ENCODE results near the gene FNTB.

The FNTB gene

DNA sequence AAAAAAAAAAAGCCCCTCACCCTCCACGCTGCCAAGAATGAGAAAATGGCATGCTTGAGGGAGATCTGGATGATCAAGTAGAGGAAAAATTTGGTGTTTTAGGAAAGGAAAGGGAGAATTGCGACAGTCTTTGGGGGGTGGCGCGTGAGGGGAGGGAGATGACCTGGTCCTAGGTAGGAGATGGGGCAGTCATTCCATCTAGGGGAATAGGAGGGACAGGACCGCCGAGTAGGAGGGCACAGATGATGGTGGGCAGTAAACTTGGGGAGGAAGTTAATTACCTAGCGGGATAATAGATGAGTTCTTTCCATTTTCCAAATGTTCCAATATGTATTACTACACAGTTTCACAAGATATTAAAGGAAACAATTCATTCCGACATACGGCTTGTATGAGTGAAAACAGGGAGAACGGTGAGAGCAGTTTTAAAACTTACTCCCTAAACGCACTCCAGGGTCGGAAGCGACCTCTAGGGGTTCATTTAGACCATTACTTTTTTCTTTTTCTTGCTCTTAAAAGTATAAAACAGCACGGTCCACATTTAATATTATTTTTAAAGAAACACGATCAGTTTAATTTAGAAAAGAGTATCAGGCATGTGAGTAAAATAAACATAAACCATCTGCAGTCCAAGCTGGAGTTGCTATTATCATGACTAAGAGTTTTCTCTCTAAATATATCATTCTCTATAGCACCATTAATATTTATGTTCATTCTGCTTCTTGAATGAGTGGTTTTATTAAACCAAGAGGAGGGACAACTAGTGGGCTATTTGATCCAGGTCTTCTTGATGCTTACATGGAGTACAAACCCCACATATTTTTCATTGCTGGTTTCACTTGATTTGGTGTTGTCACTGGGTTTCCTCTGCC lies 3.0 kb upstream of the FNTB start:
- DNase-seq: peak; percentile 39 to 67

DNA sequence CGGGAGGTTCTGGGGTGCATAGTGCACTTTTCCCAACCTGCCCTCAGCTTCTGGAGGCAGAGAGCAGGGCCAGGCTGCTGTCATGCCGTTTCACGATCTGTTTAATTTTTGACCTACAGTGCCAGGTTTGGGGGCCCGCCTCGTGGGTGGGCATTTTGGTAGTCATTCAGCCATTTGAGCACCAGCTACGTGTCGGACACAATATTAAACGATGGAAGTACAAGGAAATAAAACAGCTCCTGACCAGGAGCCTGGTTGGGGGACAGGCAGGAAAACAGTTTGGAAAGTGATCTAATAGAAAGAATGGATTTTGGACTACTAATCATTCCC lies 708 bp downstream of the FNTB start:
- DNase-seq: no peak

DNA sequence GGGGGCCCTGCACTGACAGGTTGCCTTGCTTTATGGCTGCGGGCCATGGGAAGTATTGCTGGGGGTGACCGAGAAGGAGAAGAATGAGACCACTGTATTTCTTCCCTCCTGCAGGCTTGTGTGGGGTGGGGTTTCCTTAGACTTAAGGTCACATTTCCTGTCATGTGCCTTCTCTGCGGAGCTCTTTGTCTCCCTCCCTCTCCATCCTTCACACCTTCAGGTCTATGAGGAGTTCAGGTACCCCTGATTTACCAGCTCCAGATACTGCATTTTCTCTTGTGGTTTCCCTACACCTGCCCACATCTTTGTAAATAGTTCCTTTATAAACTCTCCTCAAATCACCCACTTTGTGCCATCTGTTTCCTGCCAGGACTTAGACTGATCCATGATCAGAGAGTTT lies 3.6 kb downstream of the FNTB start:
- no peak for DNase-seq

DNA sequence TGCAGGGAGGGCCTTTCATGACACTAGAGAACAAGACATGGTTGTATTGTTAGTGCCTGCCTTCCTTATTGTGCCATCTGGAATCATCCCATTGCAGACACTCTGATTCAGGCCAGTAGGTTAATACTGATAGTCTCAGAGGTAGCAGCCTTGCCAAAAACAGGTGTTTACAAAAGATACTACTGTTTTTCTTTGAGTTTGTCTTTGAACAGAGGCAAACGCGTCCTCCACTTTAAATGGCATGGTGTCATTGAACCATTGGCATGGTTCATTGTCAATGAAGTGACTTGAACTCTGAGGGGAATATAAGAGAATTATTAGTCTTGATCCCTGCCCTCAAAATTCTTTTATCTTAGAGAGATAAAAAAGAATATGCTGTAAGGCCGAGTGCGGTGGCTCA lies 4.2 kb downstream of the FNTB start:
- no peak for DNase-seq

DNA sequence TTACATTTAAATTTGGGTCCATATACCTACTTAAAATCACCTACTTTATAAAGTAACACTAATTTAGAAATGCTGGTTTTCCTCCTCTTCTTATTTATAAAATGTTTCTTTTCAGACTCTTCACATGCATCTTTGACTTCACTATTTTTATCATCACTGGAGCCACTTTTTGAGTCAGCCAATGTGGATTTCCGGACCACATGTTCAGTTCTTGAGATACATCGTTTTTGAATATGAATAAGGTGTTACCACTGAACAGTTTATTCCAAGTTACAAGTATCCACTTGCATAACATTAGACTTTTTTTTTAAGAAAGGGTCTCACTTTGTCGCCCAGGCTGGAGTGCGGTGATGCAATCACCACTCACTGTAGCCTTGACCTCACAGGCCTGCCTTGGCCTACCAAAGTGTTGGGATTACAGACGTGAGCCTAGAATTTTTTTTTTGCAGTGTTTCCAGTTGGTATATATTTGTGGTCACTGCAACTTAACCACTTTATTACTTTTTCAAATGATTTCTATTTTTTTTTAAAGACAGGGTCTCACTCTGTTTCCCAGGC lies 5.7 kb downstream of the FNTB start:
- no peak for DNase-seq

DNA sequence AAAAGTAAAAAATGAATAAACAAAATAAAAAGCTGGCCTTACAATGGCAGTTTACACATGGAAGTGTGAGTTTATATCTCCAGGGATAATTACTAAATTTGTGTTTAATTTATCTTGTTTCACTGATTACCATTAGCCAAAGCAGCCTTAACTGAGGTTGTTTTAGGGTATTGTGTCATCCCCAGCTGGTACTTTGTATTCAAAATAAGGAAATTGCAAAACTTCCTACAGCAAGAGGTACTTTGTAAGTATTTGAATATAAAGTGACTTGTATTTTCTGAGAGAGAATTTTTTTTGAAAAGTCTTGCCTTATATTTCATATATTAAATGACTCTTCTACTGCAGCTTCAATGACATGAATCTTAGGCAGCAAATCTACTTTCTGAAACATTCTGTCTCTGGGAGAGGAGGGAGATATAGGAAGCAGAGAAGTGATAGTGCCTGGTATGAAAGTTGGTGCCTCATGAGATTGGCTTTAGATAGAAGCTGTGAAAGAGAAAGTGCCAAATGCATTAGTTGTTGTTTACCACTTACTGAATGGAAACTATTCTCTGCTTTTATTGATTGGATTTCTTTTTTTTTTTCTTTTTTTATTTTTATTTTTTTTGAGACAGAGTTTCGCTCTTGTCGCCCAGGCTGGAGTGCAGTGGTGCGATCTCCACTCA lies 6.7 kb downstream of the FNTB start:
- no peak for DNase-seq

DNA sequence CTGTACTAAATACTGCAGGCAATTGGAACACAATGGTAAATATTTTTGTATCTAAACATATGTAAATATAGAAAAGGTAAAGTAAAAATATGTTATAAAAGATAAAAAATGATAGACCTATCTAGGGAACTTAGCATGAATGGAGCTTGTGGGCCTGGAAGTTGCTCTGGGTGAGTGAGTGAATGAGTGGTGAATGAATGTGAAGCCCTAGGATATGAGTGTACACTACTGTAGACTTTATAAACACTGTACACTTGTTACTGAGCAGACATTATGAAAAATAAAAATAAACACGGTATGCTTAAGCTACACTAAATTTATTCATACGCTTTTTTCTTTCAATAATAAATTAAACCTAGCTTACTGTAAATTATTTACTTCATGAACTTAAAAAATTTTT lies 7.8 kb downstream of the FNTB start:
- DNase-seq: no peak

DNA sequence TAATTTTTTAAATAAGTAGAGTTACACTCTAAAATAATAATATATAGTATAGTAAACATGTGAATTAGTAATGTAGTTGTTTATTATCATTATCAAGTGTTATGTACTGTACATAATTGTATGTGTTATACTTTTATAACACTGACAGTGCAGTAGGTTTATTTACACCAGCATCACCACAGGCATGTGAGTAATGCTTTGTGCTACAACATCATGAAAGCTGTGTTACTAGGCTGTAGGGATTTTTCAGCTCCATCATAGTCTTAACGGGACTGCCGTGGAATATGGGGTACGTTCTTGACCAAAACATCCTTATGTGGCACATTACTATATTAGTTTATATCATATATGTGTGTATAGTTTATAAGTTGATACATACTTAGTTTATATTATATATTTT lies 8.6 kb downstream of the FNTB start:
- DNase-seq: no peak

DNA sequence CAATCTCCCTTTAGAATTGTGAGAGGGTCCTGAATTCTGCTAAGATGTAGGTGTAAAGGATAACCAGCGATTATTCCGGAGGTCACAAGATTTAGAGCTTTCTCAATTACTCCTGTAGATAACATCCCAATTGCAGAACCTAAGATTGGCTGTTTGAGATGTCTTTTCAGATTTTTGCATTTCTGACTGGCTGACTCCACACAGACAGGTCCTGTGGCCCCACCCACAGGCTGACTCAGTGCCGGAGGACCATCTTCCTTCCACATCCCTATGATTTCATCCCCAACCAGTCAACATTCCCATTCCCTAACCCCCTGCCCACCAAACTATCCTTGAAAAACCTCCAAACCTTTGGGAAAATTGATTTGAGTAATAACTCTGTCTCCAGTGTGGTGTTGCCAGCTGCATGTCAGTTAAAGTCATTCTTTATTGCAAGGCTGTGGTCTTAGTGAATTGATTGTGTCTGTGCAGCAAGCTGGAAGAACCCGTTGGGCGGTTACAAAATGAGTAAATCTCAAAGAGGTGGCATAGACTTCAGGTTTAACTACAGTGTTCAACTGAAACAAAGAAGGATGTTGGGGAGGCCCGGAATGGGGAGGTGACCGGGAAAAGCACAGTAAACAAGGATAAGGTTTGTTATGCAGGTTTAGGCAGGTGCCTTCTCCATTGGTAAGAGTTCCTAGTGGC lies 10.6 kb downstream of the FNTB start:
- DNase-seq: no peak

DNA sequence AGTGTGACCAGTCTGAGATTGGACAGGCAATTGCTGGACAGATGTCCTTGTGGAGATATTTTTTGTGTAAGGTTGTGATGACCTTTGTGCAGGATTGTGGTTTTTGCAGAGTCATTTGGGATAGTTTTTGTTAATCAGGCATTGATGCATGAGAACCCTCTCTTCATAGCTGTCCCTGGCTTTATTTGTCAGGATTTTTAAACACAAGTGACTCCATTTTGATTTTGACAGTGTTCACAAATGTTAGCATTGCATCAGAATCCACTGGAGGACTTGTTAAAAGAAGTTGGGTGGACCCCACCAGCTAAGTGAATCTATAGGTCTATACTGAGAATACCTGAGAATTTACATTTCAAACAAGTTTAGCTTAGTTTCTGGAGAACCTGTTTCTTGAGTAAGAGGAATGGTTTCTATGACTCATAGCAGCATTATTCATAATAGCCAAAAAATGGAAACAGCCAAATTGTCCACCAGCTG lies 11.8 kb downstream of the FNTB start:
- DNase-seq: no peak

DNA sequence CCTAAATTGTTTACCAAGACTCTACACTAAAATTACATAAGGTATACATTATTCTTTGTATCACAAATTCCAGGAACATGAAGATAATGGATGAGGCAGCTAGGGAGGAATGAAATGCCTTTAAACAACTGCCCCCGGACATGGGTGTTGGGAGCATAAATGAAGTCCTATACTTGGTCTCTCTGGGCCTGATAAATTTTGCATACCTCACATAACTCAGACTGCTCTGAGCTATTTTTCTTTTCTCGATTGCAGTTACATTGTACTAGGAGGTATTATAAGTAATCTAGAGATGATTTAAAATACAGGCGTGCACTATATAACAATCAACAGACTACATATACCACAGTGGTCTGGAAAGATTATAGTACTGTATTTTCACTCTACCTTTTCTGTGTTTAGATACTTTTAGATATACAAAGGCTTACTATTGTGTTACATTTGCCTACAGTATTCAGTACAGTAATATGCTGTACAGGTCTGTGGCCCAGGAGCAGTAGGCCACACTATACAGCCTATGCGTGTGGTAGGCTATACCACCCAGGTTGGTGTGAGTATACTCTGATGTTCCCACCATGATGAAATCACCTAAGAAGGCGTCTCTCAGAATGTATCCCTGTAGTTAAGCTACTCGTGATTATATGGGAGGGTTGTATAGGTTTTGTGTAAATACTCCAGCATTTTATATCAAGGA lies 14.3 kb downstream of the FNTB start:
- no peak for DNase-seq

DNA sequence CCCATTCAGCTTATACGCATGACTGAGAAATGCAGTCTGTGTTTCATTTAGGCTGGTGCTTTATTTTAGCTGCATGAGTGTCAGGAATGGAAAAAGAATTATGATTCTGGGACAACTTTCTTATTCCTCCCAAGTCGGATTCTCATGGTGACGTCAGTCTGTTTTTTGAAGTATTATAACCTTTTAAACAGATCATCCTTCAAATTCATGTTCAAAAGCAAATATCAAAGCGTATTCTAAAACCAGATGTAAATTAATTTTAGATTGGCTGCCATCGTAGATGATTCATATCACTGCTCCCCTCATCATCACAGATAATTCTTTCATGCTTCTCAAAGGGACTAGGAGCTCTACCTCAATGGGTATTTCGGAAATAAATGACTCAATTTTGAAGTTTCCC lies 15.0 kb downstream of the FNTB start:
- DNase-seq: no peak

DNA sequence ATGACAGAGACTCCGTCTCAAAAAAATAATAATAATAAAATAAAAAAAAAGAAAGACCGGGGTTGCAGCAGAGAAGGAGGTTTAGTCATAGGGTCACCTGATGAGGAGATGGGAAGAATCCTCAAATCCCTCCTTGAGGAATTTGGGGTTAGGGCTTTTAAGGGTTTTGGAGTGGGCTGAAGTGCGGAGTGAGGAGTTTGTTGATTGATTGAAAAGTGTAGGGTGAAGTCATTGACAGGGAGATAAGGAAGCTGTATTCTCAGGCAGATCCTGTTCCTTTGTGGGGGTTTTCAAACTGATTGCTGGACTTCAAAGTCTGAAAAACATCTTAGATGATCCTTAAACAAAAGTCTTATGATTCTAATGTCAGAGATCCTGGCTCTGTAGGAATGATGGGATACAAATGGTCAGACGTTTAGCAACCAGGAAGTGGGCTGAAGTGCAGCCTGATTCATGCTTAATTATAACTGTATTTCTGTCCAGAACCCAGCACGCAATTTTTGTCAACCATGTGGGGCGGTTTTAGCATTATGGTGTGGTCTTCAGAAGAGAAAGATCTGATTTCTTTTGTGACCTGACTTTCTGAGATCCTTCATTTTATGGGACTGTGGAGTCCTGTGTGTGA lies 16.0 kb downstream of the FNTB start:
- DNase-seq: no peak

DNA sequence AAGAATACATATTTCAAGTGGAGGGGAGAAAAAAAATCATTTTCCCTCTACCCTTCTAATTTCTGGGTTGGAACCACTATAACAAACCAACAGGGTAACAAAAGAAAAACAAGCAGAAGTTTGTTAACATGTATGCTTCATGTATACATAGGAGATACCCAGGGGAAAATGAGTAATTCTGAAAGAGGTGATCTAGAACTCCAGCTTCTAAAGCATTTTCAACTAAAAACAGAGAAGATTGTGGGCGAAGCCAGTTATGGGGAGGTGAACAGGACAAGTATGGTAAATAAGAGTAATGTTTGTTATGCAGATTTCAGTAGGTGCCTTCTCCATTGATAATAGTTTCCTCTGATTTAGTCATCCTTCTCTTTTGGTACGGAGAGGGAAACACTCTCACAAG lies 16.7 kb downstream of the FNTB start:
- no peak for DNase-seq

DNA sequence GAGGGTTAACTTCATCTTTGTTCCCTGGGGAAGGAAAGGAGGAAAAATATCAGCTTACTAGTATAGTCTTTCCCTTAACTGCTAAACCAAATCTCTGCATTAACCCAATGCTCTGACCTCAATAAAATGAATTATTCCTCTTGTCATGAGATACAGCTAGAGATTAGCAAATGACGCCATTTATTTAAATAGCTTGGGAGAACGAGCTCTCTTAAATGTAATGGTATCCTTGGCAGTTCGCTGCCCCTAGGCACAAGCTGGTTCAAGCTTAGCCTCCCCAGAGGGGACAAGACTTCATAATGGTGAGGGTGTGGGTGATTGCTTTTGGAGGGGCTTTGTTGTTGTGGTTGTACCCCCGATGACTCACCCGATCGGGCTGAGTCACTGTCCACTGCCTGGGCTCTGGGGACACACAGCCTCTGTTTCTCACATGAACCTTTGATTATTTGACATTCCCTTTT lies 19.6 kb downstream of the FNTB start:
- DNase-seq: no peak

DNA sequence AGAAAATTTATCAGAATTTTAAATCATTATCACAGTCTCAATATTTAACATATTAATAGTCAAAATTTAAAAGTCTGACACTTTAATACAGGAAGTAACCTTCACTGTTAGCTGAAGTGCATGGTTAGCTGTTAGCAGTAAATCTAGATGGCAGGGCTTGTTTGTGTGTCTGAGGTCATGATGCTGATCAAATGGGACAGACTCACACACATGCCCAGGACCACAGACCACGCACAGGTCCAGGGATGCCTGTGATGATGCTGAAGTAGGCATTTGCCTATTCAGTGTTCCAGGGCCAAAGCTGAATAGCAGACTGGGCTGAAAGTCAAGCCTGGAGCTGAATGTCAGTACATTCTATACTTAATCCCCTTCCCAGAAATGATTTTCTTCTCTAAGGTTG lies 20.5 kb downstream of the FNTB start:
- no peak for DNase-seq

DNA sequence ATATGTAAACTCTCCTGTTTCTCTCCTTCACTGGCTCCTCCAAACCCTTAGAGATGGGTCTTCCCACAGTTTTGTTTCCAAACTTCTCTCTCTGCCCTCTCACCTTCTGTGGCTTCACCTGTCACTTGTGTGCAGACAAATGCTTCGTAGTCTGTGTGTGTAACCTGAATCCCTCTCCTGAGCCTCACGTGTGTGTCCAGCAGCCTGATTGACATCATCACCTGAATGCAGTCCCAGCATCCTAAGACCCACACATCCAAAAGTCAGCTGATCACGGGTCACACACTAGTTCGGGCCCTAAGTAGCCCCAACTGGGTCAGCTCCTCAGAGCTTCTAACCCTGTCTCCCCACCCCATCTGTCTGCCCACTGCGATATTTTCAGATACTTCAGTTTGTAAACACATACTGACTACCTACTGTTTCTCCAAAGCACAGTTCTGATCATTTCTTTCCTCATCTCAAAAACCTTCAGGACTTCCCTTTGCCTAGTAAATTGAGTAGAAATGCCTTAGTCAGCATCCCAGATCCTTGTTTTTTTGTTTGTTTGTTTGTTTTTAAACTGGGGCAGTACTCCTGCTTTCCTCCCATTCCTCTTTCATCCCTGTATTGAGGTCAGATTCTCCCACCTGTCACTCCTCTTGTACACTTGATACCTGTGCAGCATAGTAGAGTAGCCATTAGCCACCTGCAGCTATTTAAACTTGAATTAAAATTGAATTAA lies 23.7 kb downstream of the FNTB start:
- no peak for DNase-seq

DNA sequence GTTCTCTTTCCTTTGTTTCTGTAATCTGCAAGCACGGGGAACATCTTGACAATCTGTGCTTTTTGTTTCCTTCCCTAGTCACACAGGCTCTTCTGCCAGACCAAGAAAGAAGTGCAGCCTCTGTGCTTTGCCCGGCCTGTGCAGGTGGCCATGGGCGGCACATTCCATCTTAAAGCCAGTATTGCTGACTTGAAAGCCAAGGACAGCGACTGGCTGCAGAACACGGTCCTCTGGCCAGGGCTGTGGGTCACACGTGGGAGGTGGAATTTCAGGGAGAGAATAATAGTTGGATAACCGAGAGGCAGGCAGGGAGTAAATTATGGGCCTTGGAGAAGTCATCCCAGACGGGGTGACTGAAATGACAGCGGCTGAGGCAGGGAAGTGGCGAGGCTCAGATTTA lies 24.8 kb downstream of the FNTB start:
- DNase-seq: no peak

DNA sequence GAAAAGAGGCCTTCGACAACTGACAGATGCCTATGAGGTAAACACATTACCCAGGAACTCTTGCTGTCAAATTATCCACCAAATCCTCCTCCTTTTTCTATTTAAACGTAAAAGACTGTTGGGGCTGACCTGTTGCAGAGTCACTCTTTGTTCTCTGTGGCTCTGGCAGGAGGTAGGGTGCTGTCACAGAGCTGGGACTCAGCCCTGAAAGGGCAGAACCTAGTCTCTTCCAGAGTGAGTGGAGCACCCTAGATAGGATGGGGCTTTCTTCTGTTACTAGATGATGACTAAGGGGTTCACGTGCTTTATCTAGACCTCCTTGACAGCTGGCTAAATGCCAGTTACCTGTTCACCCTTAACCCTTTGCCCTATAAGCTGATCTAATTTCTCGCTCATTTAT lies 25.7 kb downstream of the FNTB start:
- no peak for DNase-seq

DNA sequence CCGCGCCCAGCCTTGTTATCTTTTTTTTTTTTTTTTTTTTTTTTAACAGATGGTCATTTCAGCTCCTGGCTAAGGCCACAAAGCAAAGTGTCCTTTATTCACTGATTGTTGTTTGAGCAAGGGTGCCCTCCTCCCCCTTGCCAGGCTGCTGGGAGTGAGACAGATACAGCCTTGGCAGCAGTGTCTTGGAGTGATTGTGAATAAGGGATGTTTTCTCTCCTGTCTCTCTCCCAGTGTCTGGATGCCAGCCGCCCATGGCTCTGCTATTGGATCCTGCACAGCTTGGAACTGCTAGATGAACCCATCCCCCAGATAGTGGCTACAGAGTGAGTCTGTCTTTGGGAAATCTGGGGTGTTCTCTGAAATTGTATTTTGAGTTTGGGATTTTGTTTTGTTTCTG lies 28.7 kb downstream of the FNTB start:
- DNase-seq: no peak

DNA sequence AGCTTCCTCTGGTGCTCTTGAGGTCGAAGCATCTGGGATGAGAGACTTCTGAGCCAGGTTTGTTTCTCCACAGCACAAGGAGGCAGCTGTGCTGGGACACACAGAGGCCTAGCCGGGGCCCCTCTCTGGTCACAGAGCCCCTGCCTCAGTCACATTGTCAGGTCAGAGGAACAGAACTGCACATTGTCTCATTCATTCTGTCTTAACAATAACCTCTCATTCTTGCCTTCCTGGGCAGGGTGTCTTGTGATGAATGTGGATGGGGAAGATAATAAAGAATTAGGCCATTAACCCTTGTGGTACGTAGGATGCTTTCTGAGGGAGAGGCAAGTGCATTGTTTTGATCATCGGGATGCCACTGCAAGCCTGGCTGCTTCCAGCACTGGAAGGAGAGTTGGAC lies 29.8 kb downstream of the FNTB start:
- DNase-seq: no peak
